Tongue (tissue), 2 donors: ENCODE measurements around the gene WDR81. TPM values are rescaled to one million over a fixed set of nuclear protein-coding genes. Genes with fewer than 3 reads are reported as not detected.
A peak's percentile ranks its signal among the peaks of the same experiment; 100 is the strongest.
"Not testable (repeated sequence)": the region's sequence is repeated elsewhere in the genome, so short reads cannot be mapped to it uniquely, and the experiment has no call there.

Experiments
- DNase-seq: peaks from one replicate; pipeline ENCODE4 v3.0.0-alpha.2; 2015
- total RNA-seq: library from RNA; depleted of rRNA; stranded (reverse); fragments of >200 nt; gene quantifications from one replicate; pipeline ENCODE4 v1.2.3, GENCODE V29; 2014

The WDR81 gene
- total RNA-seq, 1 donor from 2014 or later, result 19.4 TPM

- DNase-seq, result no peak
Measured at GRCh38 chr17:1754430-1755112, 30.1 kb downstream of the WDR81 start.

GRCh38 chr17:1755252-1755826 lies 30.8 kb downstream of the WDR81 start:
- peak; percentile 88 for DNase-seq

GRCh38 chr17:1755827-1756262 lies 31.3 kb downstream of the WDR81 start:
- no peak for DNase-seq

GRCh38 chr17:1758807-1759206 lies 34.3 kb downstream of the WDR81 start:
- DNase-seq, result no peak

GRCh38 chr17:1759529-1759928 lies 35.0 kb downstream of the WDR81 start:
- no peak for DNase-seq

- DNase-seq, result peak; percentile 79
Measured at GRCh38 chr17:1762233-1762900, 37.9 kb downstream of the WDR81 start.

- DNase-seq, result peak; percentile 86
Measured at GRCh38 chr17:1762901-1763898, 38.7 kb downstream of the WDR81 start.

- peak; percentile 93 for DNase-seq
Measured at GRCh38 chr17:1764284-1764683, 39.8 kb downstream of the WDR81 start.

- DNase-seq, result not testable (repeated sequence)
Measured at GRCh38 chr17:1764705-1765104, 40.2 kb downstream of the WDR81 start.

- no peak for DNase-seq
Measured at GRCh38 chr17:1765576-1765975, 41.1 kb downstream of the WDR81 start.

- DNase-seq, result peak; percentile 77
Measured at GRCh38 chr17:1766382-1767135, 42.1 kb downstream of the WDR81 start.

GRCh38 chr17:1767358-1767757 lies 42.9 kb downstream of the WDR81 start:
- DNase-seq, result peak; percentile 47

GRCh38 chr17:1769822-1770477 lies 45.4 kb downstream of the WDR81 start:
- DNase-seq, result peak; percentile 74

GRCh38 chr17:1773000-1773695 lies 48.6 kb downstream of the WDR81 start:
- not testable (repeated sequence) for DNase-seq

- no peak for DNase-seq
Measured at GRCh38 chr17:1773696-1774181, 49.2 kb downstream of the WDR81 start.

GRCh38 chr17:1774390-1775176 lies 50.1 kb downstream of the WDR81 start:
- DNase-seq, result no peak

GRCh38 chr17:1776328-1776727 lies 51.8 kb downstream of the WDR81 start:
- no peak for DNase-seq

- DNase-seq, result no peak
Measured at GRCh38 chr17:1776857-1777256, 52.4 kb downstream of the WDR81 start.

GRCh38 chr17:1779571-1780131 lies 55.1 kb downstream of the WDR81 start:
- DNase-seq, result peak; percentile 90
